Embryonic facial prominence (tissue), 1 donor: ENCODE results near the gene MBD6.
A peak's percentile ranks its signal among the peaks of the same experiment; 100 is the strongest.
"Not testable (repeated sequence)": the region's sequence is repeated elsewhere in the genome, so short reads cannot be mapped to it uniquely, and the experiment has no call there.

Source experiments
- DNase-seq: peaks from one replicate; pipeline ENCODE4 v3.0.0-alpha.2; 2016; ENCODE audit errors: extremely low spot score

The MBD6 gene

DNA sequence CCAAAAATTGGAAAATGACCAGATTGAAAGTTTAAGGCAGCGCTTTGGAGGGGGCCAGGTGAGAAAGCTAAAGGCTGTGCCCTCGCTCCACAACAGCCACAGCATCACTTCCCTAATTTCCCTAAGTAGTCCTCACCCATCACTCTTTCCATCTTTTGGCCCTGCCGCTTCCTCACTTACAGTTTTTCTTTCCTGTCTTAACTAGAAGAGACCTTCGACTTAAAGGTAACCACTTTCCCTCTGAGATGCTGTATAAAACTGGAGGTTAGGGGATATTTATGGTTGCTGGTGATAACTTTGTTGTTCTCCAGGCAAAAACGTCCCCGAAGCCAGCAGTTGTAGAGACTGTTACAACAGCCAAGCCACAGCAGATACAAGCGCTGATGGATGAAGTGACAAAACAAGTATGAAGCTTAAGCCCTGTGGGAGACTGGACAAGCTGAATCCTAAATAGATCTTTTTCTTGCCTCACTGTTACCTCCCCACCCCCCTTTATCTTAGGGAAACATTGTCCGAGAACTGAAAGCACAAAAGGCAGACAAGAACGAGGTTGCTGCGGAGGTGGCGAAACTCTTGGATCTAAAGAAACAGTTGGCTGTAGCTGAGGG, 6.6 kb upstream of the MBD6 start:
- DNase-seq = no peak

GRCh38 chr12:57516617-57517153, 5.9 kb upstream of the MBD6 start:
- DNase-seq = no peak

DNA sequence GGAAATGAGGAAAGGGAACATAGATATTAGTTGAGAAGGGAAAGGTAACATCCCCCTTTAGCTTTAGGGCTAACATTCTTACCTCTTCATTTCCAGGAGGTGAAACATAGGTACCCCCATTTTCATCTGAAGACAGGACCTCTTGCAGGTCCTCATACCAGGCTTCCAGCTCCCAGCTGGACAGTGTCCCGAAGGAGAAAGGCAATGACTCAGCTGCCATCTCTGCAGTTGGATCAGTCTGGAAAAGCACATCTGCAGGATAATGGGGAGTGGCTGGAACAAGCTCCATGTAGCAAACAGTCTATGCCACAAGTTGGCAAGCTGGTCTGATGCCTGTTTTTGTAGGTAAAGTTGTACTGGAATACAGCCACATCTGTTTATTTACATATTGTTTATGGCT, 5.4 kb upstream of the MBD6 start:
- no peak for DNase-seq

DNA sequence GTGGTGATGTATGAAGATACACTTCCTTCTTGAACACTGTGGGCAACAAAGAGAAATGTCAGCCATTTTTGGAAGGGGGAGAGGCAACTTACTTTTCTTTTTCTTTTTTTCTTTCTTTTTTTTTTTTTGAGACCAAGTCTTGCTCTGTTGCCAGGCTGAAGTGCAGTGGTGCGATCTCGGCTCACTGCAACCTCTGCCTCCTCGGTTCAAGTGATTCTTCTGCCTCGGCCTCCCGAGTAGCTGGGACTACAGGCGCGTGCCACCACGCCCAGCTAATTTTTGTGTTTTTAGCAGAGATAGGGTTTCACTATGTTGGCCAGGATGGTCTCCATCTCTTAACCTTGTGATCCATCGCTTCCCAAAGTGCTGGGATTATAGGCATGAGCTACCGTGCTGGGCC, 4.9 kb upstream of the MBD6 start:
- not testable (repeated sequence) for DNase-seq

DNA sequence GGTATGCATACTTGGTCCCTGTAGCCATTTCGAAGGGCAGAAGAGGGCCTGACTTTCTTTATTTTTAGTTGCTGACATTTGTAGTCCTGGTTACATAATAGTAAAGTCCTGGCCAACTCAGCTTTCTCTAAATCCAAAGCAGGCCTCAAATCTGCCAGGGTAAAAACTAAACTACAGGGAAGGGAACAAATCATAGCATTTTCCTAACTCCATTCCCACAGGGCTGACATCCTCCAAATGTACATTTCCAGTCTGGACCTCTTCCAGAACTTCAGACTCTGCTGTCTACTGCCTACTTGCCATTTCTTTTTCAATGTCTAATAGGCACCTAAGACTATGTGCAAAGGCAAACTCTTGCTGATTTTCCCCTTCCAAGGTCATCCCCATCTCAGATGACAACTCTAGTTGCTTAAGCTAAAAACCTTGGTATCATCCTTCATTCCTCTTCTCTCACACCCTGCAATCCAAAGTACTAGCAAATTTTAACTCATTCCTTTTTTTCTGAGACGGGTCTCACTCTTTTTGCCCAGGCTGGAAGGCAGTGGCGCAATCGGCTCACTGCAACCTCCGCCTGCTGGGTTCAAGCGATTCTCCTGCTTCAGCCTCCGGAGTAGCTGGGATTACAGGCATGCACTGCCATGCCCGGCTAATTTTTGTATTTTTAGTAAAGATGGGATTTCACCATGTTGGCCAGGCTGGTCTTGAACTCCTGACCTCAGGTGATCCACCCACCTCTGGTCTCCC, 4.3 kb upstream of the MBD6 start:
- no peak for DNase-seq

DNA sequence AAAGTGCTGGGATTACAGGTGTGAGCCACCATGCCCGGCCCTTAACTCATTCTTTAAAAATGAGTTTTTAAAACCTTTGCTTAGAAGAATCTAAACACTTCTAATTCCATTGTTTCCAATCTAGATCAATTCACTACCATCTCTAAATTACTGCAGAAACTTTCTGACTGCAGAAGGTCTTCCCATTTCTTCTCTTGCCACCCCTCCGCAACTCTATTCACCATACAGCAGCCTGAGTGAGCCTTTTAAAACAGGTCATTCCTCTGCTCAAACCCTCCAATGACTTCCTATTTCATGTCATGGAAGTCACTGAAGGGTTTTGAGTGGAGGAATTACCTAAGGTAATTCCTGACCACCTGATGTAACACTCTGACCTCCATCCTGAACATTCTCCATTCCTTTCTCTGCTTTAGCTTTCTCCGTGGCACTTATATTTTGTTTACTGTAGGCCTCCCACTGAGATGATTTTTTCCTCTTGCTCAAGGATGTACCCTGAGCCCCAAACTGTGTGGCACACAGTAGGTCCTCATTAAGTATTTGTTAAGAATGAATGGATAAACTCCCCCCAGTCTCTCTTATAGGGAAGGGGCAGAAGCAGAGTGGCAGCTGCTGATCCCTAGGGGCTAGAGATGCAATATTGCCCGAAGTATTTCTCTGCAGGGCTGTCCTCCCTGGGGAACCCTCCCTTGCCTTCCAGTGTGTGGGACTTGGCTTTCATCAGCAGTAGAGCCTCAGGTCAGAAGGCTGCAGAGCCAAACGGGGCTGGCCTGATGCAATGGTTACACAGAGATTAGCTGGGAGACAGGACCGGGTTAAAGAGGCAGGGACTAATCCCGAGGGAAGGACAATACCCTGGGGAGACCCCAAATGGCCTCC, 3.5 kb upstream of the MBD6 start:
- no peak for DNase-seq

- no peak for DNase-seq
Measured at GRCh38 chr12:57519796-57520052, 2.9 kb upstream of the MBD6 start.

GRCh38 chr12:57520053-57520818, 2.4 kb upstream of the MBD6 start, which contains the start of gene DDIT3:
Gene DDIT3 (minus strand): TSS chr12:57520514. CDS start chr12:57517406, 3,108 bp downstream.
- peak; percentile 97 for DNase-seq

- no peak for DNase-seq
Measured at GRCh38 chr12:57521525-57522010, 1.1 kb upstream of the MBD6 start.

- peak; percentile 65 for DNase-seq
Measured at GRCh38 chr12:57522887-57523705, 472 bp downstream of the MBD6 start.

DNA sequence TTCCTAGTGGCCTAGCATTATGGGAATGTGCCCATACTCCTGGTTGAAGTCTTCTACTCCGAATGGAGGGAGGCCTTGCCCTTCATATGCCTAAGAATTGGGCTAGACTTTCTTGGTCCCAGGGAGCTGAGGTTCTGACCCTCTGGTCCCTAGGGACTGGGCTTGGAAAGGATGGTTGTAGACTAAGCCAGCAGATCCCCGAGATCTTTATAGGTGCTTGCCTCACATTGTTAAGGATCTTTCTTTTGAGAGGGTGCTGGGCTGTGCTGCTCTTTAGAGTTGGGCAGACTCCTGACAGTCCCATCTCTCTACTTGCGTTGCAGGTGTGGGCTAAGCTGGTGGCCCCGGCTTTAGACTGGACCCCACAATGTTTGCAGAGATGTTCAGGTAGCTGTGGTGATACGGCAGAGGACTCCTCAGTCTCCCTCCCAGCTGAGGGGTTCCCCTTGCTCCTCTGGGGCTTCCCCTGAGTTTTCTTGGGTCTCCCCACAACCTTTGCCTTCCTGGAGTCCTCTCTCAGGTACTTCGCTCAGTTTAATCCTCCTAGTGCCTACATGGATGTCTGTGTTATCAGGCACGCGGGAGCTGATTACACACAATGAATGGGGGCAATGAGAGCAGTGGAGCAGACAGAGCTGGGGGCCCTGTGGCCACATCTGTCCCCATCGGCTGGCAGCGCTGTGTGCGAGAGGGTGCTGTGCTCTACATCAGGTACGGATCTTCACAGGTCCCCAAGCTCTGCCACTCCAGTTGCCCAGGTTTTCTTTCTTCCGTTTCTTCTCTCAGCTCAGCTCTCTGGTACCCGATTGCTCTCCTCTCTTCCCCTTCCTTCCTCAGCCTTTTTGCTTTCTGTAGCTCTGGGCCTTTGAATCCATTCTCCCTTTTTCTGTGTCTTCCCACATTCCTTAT, 1.3 kb downstream of the MBD6 start:
- DNase-seq = no peak

DNA sequence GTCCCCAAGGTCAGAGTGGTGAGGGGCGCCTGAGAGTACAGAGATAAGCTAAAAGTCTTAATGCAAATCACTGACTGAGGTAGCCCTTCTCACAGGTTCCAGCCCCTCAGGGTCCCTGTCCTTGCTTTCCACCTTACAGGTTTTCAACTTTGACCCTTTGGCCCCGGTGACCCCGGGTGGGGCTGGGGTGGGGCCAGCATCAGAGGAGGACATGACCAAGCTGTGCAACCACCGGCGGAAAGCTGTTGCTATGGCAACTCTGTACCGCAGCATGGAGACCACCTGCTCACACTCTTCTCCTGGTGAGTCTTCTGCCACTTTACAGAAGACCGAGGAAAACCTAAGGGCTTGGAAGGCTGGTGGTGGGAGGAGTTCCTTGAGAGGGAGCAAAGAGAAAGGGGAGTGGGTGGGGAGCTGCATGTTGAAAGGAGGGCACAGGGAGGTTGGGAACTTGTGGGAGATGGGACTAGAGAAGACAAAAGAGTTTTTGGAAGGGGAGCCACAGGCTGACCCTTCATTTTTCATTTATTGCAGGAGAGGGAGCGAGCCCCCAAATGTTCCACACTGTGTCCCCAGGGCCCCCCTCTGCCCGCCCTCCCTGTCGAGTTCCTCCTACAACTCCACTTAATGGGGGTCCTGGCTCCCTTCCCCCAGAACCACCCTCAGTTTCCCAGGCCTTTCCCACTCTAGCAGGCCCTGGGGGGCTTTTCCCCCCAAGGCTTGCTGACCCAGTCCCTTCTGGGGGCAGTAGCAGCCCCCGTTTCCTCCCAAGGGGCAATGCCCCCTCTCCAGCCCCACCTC, 2.4 kb downstream of the MBD6 start:
- no peak for DNase-seq

- no peak for DNase-seq
Measured at GRCh38 chr12:57525615-57526383, 3.2 kb downstream of the MBD6 start.

- no peak for DNase-seq
Measured at GRCh38 chr12:57526477-57527126, 4.0 kb downstream of the MBD6 start.

DNA sequence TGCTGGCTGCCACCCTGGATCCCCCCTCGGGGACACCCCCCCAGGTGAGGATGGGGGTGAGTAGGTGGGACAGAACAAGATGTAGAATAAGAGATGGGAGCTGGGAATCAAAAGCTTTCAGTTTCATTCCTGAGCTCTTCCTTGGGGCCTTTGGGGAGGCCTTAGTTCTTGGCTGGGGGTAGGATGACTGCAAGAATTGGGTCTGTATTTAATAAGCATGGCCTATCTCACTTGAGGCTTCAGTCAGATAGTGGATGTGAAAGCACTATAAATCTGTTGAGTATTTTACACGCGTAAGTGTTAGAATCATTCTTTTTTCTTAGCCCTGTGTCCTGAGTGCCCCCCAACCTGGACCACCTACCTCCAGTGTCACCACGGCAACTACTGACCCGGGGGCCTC, 4.6 kb downstream of the MBD6 start:
- DNase-seq = no peak

DNA sequence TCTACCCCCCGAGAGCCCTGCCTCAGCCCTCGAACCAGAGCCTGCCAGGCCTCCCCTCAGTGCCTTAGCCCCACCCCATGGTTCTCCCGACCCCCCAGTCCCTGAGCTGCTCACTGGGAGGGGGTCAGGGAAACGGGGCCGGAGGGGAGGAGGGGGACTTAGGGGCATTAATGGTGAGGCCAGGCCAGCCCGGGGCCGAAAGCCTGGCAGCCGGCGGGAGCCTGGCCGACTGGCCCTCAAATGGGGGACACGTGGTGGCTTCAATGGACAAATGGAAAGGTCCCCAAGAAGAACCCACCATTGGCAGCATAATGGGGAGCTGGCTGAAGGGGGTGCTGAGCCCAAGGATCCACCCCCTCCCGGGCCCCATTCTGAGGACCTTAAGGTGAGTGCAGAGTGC, 5.6 kb downstream of the MBD6 start:
- no peak for DNase-seq

DNA sequence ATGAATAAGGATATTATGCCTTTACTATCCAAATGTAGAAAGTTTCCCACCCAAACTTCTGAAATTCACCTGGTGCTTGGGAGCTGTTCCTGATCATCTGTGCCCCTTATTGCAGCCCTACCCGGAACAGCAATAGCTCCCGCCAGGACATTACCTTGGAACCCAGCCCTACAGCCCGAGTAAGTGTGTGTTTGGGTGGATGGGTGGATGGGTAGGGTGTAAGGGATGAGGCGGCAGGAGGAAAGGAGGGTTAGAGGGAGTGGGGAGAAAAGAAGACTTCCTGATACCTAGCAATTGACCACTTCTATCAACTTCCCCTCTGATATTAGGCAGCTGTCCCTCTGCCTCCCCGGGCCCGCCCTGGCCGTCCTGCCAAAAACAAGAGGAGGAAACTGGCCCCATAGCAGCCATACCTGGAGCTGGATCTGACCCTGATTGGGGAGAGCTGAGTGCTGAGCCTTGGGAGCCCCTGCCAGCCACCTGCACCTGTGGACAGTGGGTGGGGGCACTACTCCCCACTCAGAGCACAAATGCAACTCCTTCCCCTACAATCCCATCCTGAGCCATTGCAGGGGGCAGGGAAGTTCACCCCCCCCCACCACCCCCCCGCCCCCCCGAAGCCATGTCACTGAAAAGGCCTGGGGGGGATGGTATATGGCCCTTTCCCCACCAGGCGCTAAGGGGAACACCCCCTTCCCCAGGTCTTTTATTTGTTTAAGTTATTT, 6.4 kb downstream of the MBD6 start:
- DNase-seq = no peak
